SW480 (cell line): ENCODE results near the gene NBEAL2.

Experiments
- DNase-seq: peaks from one replicate; pipeline ENCODE4 v3.0.0-alpha.2; 2016; ENCODE audit warnings: low spot score

NBEAL2 gene

GRCh38 chr3:47000198-47000815 is 20.8 kb downstream of the NBEAL2 start:
- no peak for DNase-seq

GRCh38 chr3:47000922-47001730 is 21.7 kb downstream of the NBEAL2 start:
- DNase-seq: no peak

GRCh38 chr3:47001731-47002170 is 22.3 kb downstream of the NBEAL2 start:
- no peak for DNase-seq

- DNase-seq: no peak
Observed at GRCh38 chr3:47002171-47003055, 22.9 kb downstream of the NBEAL2 start.

GRCh38 chr3:47003056-47003410 is 23.6 kb downstream of the NBEAL2 start:
- DNase-seq: no peak

- no peak for DNase-seq
Observed at GRCh38 chr3:47003461-47004368, 24.2 kb downstream of the NBEAL2 start.

- DNase-seq: no peak
Observed at GRCh38 chr3:47004369-47005211, 25.1 kb downstream of the NBEAL2 start.

GRCh38 chr3:47005212-47006144 is 26.0 kb downstream of the NBEAL2 start:
- DNase-seq: no peak

GRCh38 chr3:47006145-47006651 is 26.7 kb downstream of the NBEAL2 start:
- DNase-seq: no peak

- no peak for DNase-seq
Observed at GRCh38 chr3:47007001-47007400, 27.5 kb downstream of the NBEAL2 start.

- no peak for DNase-seq
Observed at GRCh38 chr3:47007482-47008233, 28.2 kb downstream of the NBEAL2 start.

GRCh38 chr3:47008234-47008796 is 28.8 kb downstream of the NBEAL2 start:
- no peak for DNase-seq

- no peak for DNase-seq
Observed at GRCh38 chr3:47008851-47009224, 29.4 kb downstream of the NBEAL2 start.

- no peak for DNase-seq
Observed at GRCh38 chr3:47009225-47010110, 30.0 kb downstream of the NBEAL2 start.

GRCh38 chr3:47010111-47010712 is 30.7 kb downstream of the NBEAL2 start:
- DNase-seq: no peak

GRCh38 chr3:47010910-47011309 is 31.4 kb downstream of the NBEAL2 start:
- DNase-seq: no peak

GRCh38 chr3:47011371-47011770 is 31.9 kb downstream of the NBEAL2 start:
- DNase-seq: no peak
